GM21786 (cell line): Measurements from ENCODE around the gene TRMT1.
A peak's percentile ranks its signal among the peaks of the same experiment; 100 is the strongest.

Source experiments
- ATAC-seq: cut with Tn5 transposase; IDR thresholded peaks from one replicate; pipeline ENCODE4 v1.9.1; 2021; ENCODE audit not compliant: unreplicated experiment

Gene TRMT1

GRCh38 chr19:13127811-13128575, 11.5 kb upstream of the TRMT1 start:
- no peak for ATAC-seq

- no peak for ATAC-seq
Observed at GRCh38 chr19:13127051-13127450, 10.5 kb upstream of the TRMT1 start.

GRCh38 chr19:13122980-13123957, 6.7 kb upstream of the TRMT1 start:
- ATAC-seq = no peak

DNA sequence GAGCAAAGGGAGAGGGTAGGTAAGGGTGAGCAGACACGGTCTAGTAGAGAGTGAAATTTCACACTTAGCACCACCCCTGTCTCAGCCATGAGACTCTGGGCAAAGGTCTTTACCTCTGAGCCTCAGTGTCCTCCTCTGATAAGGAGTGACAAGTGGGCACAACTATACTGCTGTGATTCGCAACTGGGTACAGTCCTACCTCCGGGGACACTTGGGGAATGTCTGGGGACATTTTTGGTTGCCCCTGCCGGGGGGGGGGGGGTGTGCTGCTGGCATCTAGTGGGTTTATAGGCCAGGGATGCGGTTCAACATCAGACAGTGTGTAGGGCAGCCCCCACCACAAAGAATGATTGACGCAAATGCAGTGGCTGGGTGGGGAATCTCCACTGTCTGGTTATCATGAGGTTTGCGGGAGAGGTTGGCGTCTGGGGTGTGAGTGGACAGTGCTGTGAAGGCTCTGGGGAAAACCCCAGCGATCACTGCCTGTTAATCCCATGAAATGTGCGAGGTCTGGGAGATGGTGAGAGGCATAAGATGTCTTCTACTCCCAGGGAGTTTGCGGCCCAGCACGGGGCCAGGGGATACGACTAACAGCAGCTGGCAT, 5.8 kb upstream of the TRMT1 start:
- ATAC-seq = no peak

DNA sequence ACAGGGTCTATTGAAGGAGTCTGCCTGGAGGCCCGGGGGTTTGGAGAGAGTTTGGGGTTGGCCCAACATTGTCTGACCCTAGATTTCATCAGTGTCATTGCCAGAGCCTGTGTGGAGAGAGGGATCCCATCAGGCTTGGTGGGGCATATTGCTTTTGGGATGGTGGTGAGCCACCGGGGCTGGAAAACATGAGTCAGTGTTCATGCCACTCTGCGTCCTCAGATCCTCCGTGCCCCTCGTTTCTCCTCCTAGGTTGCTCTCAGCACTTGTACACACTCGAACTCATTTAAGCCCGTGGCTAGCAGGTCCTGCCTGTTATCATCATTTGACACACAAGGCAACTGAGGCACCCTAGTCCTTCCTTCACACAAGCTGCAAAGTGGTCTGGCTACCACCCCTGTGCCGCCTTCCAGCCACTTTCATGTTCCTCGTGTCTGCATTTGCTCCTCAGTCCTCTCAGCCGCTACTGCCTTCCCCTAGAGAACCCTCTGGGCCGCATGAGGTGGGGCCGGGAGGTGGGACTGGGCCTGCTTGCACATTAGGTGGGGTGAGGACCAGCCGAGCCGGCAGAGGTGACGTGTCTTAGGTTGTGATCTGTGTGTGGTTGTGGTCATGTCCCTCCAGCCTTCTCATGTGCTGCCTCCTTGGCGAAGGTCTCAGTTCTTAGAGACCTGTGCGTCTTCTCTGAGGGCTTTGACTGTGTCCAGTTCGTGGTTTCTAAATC, 5.2 kb upstream of the TRMT1 start:
- no peak for ATAC-seq

GRCh38 chr19:13120817-13121216, 4.3 kb upstream of the TRMT1 start:
- ATAC-seq = no peak

GRCh38 chr19:13120031-13120430, 3.5 kb upstream of the TRMT1 start:
- no peak for ATAC-seq

GRCh38 chr19:13119627-13120026, 3.1 kb upstream of the TRMT1 start:
- no peak for ATAC-seq

GRCh38 chr19:13118424-13119193, 2.1 kb upstream of the TRMT1 start:
- ATAC-seq = no peak

- peak; percentile 36 for ATAC-seq
Observed at GRCh38 chr19:13117772-13118423, 1.4 kb upstream of the TRMT1 start, which contains the start of gene NACC1. Gene NACC1 (plus strand): TSS chr19:13118264. CDS start chr19:13135208, 16,944 bp downstream.

GRCh38 chr19:13117176-13117771, 734 bp upstream of the TRMT1 start:
- ATAC-seq = no peak

DNA sequence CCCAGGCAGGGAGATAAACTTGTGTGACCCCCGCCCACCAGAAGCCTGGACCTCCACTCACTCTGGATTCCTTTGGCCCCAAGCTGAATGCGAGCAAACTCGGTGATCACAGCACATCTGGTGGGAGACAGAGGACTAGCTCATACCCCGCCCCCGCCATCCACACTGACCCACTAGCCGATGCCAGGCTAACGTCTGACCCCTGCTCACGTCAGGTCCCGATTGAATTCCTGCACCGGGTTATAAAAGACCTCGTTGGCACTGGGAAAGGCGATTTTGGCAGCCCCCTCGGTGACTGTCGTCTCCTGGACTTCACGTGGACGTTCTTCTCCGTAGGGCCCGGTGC, 631 bp downstream of the TRMT1 start:
- no peak for ATAC-seq

- ATAC-seq = no peak
Observed at GRCh38 chr19:13112555-13112954, 4.0 kb downstream of the TRMT1 start.

DNA sequence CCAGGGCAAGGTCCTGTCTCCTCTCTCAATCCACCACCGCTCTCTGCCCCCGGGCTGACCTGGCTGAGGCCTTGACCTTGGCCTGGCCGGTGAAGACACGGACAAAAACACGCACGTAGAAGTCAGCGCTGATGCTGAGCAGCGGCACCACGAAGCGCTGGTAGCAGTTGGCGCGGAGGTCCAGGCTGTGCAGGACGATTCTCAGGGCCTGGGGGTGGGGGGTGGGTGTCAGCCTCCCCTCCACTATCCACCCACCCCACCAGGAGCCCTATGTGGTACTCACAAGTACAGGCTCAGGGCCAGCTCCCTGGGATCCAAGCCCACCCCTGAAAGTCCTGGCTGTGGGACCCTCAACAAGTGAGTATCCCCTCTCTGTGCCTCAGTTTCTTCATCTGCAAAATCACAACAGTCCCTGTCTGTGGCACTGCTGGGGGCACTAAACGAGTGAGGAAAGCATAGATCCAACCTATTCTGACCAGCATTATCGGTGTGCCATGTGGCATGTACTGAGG, 6.4 kb downstream of the TRMT1 start:
- no peak for ATAC-seq

DNA sequence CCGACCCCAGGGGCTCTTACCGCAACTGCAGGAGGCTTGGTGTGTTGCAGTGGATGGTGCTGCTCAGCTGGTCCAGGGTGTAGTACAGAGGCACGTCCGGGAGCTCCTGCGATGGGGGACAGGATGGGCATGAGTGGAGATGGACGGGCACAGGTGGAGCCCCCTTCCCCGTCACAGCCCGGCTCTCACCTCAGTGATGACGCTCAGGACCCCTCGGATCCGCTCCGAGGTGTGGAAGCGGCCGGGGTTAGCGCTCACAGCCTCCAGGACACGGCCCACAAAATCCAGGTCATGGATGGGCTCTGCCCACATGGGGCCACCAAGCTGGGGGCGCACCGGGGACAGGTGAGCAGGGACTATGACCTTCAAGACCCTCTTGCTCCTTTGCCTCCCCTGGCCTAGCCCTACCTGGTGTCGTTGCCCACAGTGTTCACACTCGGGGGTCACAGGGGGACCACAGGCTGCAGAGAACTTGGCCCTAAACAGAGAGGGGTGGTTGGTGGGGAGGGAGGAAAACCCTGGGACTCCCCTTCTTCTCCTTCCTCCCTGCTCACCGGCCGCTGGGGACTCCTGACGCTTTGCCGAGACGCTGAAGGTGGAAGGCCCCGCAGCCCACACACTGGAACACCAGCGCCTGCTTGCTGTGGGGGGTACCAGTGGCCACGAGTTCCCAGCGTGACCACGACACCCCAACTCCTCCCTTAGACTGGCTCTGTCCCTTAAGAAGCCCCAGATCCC, 7.0 kb downstream of the TRMT1 start:
- no peak for ATAC-seq

- no peak for ATAC-seq
Observed at GRCh38 chr19:13104848-13105711, 11.5 kb downstream of the TRMT1 start.

DNA sequence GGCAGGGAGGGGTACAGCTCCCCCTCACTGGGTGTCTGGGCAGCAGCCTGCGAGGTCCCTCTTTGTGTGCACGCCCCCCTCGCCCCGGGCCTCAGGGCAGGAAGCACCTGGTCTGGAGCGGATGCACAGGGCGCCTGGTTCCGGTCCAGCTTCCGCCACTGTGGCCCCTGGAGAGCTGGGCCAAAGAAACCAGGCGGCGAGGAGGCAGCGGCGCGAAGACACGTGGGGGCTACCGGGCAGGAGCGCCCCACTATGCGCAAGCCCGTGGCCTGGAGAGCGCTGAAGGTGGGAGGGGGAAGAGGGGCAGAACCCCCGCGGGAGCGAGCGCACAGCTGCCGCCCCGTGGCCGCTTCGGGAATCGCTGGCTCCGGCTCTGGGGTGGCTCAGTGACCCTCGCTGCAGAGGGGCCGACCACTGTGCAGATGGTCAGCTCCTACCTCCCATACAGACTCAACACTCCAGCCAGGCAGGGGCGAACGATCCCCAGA, 12.1 kb downstream of the TRMT1 start:
- no peak for ATAC-seq
